ENCODE measurements around the gene PITPNM3.
A peak's percentile ranks its signal among the peaks of the same experiment; 100 is the strongest.

PITPNM3 gene

DNA sequence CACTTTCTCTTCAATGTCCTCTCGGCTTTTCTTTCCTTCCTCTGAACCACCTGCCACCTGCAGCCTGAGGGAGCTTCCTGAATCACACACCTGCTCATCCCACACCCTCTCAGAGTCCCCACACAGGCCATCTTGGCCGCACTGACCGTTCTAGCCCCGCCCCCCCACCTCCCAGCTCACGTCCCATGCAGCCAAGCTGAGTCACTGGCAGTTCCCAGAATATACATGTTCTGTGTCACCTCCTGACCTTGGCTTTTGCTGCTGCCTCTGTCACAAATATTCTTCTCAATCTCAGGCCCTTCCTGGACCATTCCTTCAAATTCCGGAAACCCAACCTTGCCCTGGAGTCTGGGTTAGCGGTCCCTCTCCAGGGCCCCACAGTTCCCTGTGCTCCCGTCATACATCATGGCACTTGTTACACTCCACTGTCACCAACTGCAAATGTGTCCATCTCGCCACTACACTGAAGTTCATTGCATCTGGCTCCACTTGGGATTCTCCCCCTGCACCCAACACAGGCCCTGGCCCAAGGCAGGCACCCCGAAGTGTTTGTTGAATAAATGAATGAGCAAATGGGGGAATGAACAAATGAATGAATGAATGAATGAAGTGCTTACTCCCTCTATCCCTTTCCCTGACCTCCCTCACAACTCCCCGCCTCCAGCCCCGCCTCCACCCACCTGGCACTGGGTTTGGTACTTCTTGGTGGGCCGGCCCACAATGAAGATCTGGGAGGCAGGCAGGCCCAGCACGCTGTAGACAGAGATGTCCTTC is 99.3 kb downstream of the PITPNM3 start:
- H3K4me3 ChIP-seq (ENCODE audit: low read depth, low read length): no peak overlapping the region
- TF ChIP-seq, protein P1, sequence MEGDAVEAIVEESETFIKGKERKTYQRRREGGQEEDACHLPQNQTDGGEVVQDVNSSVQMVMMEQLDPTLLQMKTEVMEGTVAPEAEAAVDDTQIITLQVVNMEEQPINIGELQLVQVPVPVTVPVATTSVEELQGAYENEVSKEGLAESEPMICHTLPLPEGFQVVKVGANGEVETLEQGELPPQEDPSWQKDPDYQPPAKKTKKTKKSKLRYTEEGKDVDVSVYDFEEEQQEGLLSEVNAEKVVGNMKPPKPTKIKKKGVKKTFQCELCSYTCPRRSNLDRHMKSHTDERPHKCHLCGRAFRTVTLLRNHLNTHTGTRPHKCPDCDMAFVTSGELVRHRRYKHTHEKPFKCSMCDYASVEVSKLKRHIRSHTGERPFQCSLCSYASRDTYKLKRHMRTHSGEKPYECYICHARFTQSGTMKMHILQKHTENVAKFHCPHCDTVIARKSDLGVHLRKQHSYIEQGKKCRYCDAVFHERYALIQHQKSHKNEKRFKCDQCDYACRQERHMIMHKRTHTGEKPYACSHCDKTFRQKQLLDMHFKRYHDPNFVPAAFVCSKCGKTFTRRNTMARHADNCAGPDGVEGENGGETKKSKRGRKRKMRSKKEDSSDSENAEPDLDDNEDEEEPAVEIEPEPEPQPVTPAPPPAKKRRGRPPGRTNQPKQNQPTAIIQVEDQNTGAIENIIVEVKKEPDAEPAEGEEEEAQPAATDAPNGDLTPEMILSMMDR (IDR thresholded peaks at IDR 0.05; ENCODE audit: borderline replicate concordance, insufficient read depth, low read depth, low read length): no peak

DNA sequence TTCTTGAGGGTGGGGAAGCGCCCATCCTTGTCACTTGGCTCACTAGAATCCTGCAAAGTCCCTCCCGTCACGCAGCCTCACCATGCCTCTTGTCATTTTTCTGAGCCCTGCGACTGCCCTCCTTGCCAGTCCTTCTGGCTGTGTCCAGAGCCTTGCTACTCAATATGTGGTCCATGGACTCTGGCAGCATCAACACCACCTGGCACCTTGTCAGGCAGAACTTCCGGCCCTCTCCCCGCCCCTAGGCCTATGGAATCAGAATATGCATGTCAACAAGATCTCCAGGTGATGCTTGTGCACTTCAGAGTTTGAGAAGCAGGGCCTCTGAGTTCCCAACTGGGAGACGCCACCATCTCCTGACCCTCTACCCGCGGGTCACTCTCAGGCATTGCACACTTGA is 100.0 kb downstream of the PITPNM3 start:
- no peak overlapping the region for H3K4me3 ChIP-seq (ENCODE audit: low read depth, low read length)
- TF ChIP-seq, protein P1 (IDR thresholded peaks at IDR 0.05; ENCODE audit: borderline replicate concordance, insufficient read depth, low read depth, low read length): no peak

DNA sequence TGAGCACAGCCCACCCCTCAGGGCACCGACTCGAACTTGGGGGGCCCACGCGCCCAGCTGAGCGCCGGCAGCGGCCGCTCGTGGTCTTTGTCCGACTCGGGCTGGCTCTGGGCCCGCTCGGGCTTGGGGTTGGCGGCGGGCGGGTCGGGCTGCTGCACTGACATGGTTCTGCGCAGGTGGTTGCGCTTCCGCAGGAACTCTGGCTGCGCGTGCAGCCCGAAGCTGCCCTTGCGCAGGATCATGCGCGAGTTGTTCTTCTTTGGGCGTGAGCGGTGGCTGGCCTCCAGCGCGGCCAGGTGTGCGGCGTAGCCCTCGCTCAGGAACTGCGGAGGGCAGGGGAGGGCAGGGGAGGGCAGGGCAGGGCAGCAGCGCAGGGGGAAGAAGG is 101.0 kb downstream of the PITPNM3 start:
- TF ChIP-seq, protein P1 (IDR thresholded peaks at IDR 0.05; ENCODE audit: borderline replicate concordance, insufficient read depth, low read depth, low read length): no peak
- no peak overlapping the region for H3K4me3 ChIP-seq (ENCODE audit: low read depth, low read length)

DNA sequence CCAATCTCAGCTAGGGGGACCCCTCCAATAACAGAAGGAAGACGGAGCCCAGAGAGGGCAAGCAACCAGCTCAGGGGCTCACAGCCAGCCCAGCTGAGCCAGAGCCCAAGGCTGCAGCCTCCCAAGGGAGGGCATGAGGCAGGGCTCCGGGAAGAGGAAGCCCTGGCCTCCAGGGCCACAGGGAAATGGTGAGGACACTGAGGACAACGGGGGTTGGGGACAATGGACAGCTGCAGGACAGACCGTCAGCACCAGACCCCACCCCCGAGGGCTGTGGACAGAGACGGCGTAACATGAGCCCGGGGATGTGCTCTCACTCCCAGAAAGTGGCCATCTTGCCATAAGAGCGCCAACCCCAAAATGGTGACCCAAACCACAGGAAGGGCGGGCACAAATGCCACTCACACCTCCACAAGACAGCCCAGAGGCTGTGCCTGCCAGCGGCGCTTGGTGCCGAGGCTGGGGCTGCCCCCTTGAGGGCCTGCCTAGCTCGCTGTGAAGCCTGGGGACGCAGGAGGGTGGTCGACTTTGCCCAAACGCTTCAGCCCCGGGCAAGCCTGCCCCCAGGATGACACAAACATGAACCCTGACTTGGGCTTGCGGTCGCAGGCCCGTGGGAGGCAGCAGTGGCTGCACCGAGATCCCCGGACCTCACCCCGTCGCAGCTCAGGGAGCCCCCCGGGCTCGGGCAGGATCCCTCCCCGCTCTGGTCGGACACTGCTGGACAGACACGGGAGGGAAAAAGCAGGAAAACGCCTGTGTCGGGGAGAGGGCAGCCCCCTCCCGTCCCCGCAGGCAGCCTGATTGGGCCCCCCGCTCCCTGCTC is 101.6 kb downstream of the PITPNM3 start:
- no peak overlapping the region for H3K4me3 ChIP-seq (ENCODE audit: low read depth, low read length)
- TF ChIP-seq, protein P1 (IDR thresholded peaks at IDR 0.05; ENCODE audit: borderline replicate concordance, insufficient read depth, low read depth, low read length): no peak

DNA sequence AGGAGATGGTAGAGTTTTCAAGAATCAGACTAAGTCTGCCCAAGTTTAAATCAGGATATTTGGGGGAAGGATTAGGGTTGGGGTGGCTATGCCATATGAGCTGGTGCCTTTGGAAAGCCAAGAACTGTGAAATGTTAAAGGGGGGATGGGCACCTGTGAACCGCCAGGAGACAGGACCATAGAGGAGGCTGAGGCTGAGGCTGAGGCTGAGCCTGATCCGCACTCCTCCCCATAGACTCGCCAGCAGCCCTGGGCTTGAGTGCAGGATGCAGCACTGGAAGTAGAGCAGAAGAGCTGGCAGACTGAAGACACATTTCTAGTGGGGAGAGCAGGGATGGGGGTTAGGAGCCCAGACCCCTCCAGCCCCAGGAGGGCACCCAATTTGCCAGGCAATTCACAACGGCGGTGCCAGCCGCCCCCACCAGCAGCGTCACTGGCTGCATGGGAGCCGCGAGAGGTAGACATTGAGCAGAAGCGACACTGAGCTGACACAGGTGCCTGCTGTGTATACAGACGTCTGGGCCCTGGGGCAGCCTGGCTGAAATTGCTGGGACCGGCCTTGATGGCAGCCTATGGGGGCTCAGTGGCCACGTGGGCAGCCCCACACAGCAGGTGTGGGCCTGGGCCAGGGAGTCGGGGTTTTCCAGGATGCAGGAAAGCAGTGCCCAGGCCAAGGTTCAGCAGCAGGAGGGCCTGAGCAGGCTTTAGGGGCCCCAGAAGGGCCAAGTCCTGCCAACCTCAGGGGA is 102.9 kb downstream of the PITPNM3 start:
- TF ChIP-seq, protein P1 (IDR thresholded peaks at IDR 0.05; ENCODE audit: borderline replicate concordance, insufficient read depth, low read depth, low read length): no peak
- no peak overlapping the region for H3K4me3 ChIP-seq (ENCODE audit: low read depth, low read length)

DNA sequence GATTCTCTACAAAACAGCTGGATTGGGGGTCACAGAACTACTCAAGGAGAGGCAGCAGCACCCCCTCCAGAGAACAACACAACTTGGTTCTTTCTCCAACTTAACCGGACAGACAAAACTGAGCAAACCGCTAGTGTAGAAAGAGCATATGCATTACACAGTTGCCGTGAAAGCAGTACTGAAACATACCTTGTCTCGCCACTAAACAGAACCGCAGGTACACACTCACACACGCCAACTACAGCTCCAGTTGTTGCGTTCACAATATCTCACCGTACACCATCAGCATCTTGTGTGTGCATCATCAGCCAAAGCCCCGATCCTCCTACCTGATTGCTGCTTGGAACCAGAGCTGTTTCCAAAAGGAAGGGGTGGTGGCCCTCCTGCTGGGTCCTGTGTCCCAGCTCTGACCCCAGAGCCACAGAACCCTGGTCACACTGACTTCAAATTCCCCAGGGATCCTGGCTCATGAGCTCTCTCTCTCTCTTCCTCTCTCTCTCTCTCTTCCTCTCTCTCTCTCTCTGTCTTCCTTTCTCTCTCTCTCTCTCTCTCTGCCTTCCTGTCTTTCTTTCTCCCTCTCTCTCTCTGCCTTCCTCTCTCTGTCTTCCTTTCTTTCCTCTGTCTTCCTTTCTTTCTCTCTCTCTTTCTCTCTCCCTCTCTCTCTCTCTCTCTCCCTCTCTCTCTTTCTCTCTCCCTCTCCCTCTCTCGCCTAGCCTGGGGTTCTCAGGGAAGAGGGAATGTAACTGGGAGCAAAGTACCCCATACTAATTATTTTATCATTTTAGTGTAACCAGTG is 103.7 kb downstream of the PITPNM3 start:
- TF ChIP-seq, protein P1 (IDR thresholded peaks at IDR 0.05; ENCODE audit: borderline replicate concordance, insufficient read depth, low read depth, low read length): no peak
- peak overlapping the region; percentile 1 for H3K4me3 ChIP-seq (ENCODE audit: low read depth, low read length)

All from GM12875 (cell line).